AG09309 (cell line): ENCODE results near the gene RC3H2.

Experiments
- DNase-seq: peaks from one replicate; pipeline ENCODE4 v3.0.0-alpha.2; 2010; ENCODE audit warnings: low read depth
- H3K4me3 ChIP-seq: 2 replicates; pipeline ENCODE4 v1.5.1; 2011; ENCODE audit warnings: mild to moderate bottlenecking, low read depth, low read length, moderate library complexity; ENCODE audit not compliant: control insufficient read depth
- TF ChIP-seq, protein P1 (sequence below): IDR thresholded peaks from 2 replicates; pipeline ENCODE4 v1.5.1; 2011; ENCODE audit warnings: mild to moderate bottlenecking, low read depth, low read length, inconsistent platforms; ENCODE audit not compliant: insufficient read depth, control insufficient read depth; ENCODE audit errors: missing control alignments

Gene RC3H2

GRCh38 chr9:122808141-122808540 is 97.0 kb downstream of the RC3H2 start:
- TF ChIP-seq, protein P1, sequence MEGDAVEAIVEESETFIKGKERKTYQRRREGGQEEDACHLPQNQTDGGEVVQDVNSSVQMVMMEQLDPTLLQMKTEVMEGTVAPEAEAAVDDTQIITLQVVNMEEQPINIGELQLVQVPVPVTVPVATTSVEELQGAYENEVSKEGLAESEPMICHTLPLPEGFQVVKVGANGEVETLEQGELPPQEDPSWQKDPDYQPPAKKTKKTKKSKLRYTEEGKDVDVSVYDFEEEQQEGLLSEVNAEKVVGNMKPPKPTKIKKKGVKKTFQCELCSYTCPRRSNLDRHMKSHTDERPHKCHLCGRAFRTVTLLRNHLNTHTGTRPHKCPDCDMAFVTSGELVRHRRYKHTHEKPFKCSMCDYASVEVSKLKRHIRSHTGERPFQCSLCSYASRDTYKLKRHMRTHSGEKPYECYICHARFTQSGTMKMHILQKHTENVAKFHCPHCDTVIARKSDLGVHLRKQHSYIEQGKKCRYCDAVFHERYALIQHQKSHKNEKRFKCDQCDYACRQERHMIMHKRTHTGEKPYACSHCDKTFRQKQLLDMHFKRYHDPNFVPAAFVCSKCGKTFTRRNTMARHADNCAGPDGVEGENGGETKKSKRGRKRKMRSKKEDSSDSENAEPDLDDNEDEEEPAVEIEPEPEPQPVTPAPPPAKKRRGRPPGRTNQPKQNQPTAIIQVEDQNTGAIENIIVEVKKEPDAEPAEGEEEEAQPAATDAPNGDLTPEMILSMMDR = no peak
- no peak overlapping the region for H3K4me3 ChIP-seq
- no peak for DNase-seq

- TF ChIP-seq, protein P1 = no peak
- no peak for DNase-seq
- H3K4me3 ChIP-seq = no peak overlapping the region
Measured at GRCh38 chr9:122807271-122807900, 97.8 kb downstream of the RC3H2 start.

GRCh38 chr9:122806661-122807060 is 98.5 kb downstream of the RC3H2 start:
- no peak overlapping the region for H3K4me3 ChIP-seq
- no peak for DNase-seq
- TF ChIP-seq, protein P1 = no peak

- H3K4me3 ChIP-seq = no peak within 1 kb of the TSS
- no peak for DNase-seq
- TF ChIP-seq, protein P1 = no peak
Measured at GRCh38 chr9:122800066-122801060, 104.8 kb downstream of the RC3H2 start, which contains the start of gene OR1K1. Gene OR1K1 (plus strand): TSS chr9:122800123. CDS start chr9:122800123, 0 bp downstream.

GRCh38 chr9:122797316-122798063 is 107.7 kb downstream of the RC3H2 start:
- TF ChIP-seq, protein P1 = no peak
- H3K4me3 ChIP-seq = no peak overlapping the region
- DNase-seq = no peak
